HG02970 (cell line): ENCODE measurements around the gene MAP4K4.

Source experiments
- ATAC-seq: cut with Tn5 transposase; IDR thresholded peaks from one replicate; pipeline ENCODE4 v1.9.1; 2021; ENCODE audit warnings: mild to moderate bottlenecking, moderate library complexity, moderate number of reproducible peaks; ENCODE audit not compliant: unreplicated experiment, low FRiP score

MAP4K4 gene

DNA sequence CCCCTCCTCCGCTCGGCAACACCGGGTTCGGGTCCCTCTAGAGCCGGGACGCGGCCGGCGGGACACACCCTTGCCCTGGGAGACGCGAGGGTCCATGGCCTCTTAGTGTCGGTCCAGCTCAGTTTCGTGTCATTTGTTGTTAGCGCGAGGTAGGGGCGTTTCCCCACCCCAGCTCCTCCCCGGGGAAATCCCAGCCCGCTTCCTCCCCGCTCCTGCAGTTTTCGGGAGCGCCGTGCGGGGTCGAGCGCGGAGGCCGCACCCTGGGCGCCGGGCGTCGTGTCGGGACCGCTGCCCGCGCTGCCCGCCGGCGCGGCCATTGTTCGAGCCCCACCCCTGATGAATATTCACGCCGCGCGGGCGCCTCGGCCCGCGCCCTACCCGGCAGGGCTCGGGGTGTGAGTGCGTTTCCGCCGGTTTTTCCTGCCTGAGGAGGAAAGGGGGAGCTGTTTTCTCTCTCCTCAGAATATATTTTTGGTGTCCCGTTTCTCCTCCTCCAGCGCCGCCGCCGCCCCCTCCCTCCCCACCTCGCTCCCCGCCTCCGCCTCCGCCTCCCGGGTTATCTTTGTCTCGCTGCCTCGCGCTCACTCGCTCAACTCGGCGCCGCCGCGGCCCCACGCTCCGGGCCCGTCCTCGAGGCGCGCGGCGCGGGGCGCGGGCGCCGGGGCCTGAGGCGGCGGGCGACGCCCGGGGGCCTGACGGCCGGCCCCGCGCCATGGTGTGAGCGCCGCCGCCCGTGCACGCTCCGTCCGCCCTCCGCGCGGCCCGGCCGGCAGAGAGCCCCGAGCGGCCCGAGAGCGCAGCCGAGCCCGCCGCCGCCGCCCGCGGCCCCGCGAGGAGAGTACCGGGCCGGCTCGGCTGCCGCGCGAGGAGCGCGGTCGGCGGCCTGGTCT is at the start of gene MAP4K4:
Gene MAP4K4 (plus strand): TSS at position 584 of the 890 bp plus-strand sequence. CDS start 374 bp downstream, outside the sequence.
- ATAC-seq: no peak

GRCh38 chr2:101653469-101653868 is 44.0 kb upstream of the MAP4K4 start:
- ATAC-seq: no peak

DNA sequence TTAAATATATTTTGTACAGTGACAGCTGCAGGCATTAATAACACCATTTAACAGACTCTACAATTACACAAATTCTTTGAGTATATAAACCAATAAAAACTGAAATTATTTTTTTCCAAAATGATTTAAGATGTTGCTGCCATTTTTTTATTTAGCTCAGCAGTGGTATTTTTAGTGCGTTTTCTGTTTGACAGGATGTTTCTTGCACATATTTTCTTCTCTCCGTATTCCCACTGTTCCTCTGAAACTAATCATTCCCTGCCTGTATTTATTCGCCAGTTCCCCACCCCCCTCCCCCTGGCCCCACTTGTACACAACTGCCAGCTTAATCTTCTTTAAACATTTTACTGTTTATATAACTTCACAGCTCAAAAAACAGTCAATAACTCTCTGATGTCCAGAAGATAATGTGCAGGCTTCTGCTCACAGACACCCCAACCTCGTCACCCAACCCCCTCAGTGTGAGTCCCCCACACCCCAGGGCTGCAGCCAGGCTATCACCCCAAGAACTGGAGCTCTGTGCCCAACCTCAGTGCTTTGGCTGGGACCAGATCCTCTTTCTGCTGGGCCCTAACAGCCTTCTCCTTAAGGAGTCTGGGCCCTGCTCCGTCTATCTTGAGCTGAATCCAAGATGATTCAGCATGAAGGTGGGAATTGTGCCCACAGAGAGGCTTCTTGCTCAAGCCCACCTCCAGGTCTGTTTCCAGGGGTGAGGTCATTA is 41.6 kb upstream of the MAP4K4 start:
- ATAC-seq: no peak

DNA sequence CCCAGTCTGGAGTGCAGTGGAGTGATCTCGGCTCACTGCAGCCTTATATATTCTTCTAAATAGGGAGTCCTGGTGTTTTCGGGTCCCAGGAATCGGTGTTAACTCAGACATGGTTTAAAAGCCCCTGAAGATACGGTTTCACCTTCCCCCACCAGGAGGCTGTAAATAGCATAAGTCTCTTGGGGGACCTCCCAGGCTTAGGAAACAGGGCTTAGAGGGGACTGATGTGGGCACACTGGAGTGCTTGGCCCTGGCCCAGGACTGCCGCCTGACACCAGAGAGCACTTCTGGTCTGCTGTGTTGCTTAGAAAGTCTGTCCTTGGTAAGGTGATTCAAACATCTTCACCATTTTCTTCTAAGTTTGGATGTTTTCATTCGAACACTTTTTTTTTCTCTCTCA is 39.7 kb upstream of the MAP4K4 start:
- no peak for ATAC-seq

GRCh38 chr2:101658387-101658786 is 39.1 kb upstream of the MAP4K4 start:
- ATAC-seq: no peak

DNA sequence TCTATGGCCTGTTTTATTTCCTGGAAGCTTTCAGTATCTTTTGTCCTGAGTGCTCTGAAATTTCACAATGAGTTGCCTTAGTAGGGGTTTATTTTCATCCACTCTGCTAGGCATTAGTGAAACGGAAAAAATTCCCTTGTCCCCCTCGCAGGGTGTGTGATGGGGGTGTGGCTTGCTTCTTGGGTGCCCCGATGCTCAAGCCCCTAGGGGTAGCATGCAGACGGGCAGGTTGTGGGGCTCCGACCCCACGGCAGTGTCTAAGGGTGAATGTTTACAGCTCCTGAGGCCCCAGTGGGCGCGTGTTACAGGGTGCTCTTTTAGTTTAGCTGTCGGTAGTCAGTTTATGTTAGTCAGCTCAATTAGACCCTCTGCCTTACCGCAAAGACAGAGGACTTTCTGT is 32.2 kb upstream of the MAP4K4 start:
- no peak for ATAC-seq

DNA sequence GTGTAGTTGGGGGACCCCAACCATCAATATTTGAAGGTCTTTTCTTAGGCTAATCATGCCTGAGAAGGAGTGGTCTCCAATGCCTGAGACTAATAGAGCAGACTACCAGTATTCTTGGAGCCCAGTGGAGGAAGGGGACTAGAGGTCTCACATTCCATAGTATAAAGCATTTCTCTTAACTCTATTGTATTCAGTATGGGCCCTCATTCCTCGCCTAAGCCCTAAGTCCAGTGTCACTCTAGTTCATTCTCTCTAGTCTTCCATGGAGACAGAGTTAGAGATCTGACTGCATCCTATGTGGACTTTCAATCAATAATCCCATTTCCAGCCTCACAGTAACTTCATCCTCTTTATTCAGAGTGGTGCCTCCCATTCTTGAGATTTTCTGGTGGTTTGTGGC is 29.7 kb upstream of the MAP4K4 start:
- ATAC-seq: no peak

GRCh38 chr2:101672047-101672446 is 25.5 kb upstream of the MAP4K4 start:
- no peak for ATAC-seq

DNA sequence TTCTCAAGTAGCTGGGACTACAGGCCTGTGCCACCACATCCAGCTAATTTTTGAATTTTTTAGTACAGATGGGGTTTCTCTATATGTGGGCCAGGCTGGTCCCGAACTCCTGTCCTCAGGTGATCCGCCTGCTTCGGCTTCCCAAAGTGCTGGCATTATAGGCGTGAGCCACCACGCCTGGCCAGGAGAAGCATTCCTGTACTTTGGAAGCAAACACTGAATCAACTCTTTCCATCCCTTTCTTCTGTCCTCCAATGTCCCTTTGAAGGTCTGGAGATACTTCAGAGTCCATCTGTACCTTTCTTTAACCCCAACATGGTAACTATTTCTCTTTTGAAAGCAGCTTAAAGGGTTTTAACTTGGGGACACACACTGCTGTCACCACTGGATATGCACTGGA is 23.6 kb upstream of the MAP4K4 start:
- no peak for ATAC-seq

- no peak for ATAC-seq
These were observed 22.0 kb upstream of the MAP4K4 start for GRCh38 chr2:101675512-101675911.

GRCh38 chr2:101676674-101677073 is 20.8 kb upstream of the MAP4K4 start:
- ATAC-seq: no peak

DNA sequence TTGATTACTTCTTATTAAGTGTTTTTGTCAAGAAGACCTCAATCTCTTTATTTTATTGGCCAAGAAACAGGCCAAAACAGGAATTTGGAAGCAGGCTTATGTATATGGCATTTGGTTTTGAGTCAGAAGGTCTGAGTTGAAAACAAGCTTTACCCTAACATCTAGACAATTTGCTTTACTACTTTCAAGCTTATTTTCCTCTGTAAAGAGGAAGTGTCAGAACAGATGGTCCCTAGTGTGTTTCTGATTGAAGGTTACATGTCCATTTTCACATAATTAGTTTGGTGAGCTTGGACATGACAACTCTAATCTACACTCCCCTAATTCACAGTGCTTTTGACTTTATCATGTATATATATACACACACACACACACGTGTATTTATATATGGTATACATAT is 19.8 kb upstream of the MAP4K4 start:
- no peak for ATAC-seq

DNA sequence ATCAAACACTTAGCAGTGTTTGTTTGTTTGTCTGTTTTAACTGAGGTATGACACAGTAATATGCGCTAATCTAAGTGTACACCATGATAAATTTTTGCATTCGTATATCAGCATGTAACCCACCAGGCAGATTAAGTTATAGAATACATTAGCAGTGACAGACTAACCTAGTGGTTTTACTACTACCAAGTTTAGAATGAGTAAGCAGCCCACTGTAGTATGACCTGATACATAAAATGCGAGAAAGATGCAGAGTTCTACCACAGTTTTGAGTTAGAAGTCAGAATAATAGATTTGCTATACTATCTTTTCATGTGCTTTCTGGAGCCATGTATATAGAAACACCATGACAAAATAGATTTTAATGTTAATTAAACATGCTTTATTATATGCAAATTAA is 19.1 kb upstream of the MAP4K4 start:
- no peak for ATAC-seq

GRCh38 chr2:101679037-101679726 is 18.3 kb upstream of the MAP4K4 start:
- ATAC-seq: no peak

DNA sequence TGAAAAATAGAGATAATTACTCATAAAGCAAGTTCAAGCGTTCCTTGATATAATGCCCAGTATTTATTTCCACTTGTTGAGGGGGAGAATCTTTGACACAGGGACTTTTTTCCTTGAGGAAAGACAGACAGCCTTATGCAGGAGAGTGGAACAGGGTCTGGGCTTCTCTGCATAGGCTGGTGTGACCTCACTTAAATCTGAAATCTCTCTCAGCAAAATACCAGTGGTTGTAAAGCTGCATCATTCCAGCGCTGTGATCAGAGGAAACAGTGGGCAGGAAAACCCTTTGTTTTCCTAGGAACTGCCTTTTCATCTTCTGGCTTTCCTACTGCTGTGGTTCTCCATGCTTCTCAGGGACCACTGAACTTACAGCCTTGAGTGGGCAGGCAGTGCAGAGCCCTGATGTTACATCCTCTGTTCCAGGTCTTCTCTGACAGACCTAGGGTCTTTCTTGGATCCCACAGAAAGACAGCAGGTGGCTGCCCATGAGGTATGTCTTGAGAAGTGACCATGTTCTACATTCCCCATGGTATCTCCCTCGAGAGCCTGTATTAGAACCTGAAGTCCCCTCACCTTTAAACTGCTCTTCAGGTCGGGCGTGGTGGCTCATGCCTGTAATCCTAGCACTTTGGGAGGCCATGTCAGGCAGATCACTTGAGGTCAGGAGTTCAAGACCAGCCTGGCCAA is 17.6 kb upstream of the MAP4K4 start:
- ATAC-seq: no peak

- ATAC-seq: no peak
These were observed 15.2 kb upstream of the MAP4K4 start for GRCh38 chr2:101682311-101682710.

GRCh38 chr2:101684313-101684712 is 13.2 kb upstream of the MAP4K4 start:
- no peak for ATAC-seq

- no peak for ATAC-seq
These were observed 9.2 kb upstream of the MAP4K4 start for GRCh38 chr2:101688261-101688660.

GRCh38 chr2:101689114-101689825 is 8.2 kb upstream of the MAP4K4 start:
- no peak for ATAC-seq

GRCh38 chr2:101690547-101691152 is 6.9 kb upstream of the MAP4K4 start:
- ATAC-seq: no peak
